H1 (cell line): ENCODE measurements around the gene RNPS1.
"Not testable (repeated sequence)": the region's sequence is repeated elsewhere in the genome, so short reads cannot be mapped to it uniquely, and the experiment has no call there.

Experiments used
- BACH1 ChIP-seq: IDR thresholded peaks from 2 replicates; pipeline ENCODE4 v1.6.1; 2012; ENCODE audit warnings: low read length, improper control_type of control experiment
- CHD2 ChIP-seq: IDR thresholded peaks from 2 replicates; pipeline ENCODE4 v1.6.1; 2012; ENCODE audit warnings: low read length, improper control_type of control experiment
- CTCF ChIP-seq, 3 experiments: IDR thresholded peaks; 1 replicate in 2 of 3; 2 replicates in 1 of 3; pipeline versions ENCODE4 v1.5.1 to v1.6.1; 2011; ENCODE audit warnings: low read length in 3 of 3, mild to moderate bottlenecking in 3 of 3, inconsistent platforms in 2 of 3, low read depth in 1 of 3, moderate library complexity in 1 of 3; ENCODE audit not compliant: insufficient read depth in 1 of 3; ENCODE audit errors: control extremely low read depth in 1 of 3
- EGR1 ChIP-seq: IDR thresholded peaks from 2 replicates; pipeline ENCODE4 v1.6.1; 2011; ENCODE audit warnings: low read depth, low read length, borderline replicate concordance
- EP300 ChIP-seq, 2 experiments: IDR thresholded peaks; 1 replicate in 1 of 2; 2 replicates in 1 of 2; pipeline ENCODE4 v1.6.1; 2011 to 2012; ENCODE audit warnings: low read depth in 2 of 2, low read length in 2 of 2, mild to moderate bottlenecking in 2 of 2, borderline replicate concordance in 1 of 2, inconsistent platforms in 1 of 2, moderate library complexity in 1 of 2
- EZH2 ChIP-seq: fragments of 200-600 bp; sonication (generic); IDR thresholded peaks from 2 replicates; pipeline ENCODE4 v1.7.1; 2012; ENCODE audit warnings: low read depth, mild to moderate bottlenecking, moderate library complexity, low read length, inconsistent platforms; ENCODE audit not compliant: severe bottlenecking
- JUN ChIP-seq: IDR thresholded peaks from 2 replicates; pipeline ENCODE4 v1.6.1; 2011; ENCODE audit warnings: low read depth, mild to moderate bottlenecking, improper control_type of control experiment, low read length
- NRF1 ChIP-seq: IDR thresholded peaks from 2 replicates; pipeline ENCODE4 v1.6.1; 2011; ENCODE audit warnings: mild to moderate bottlenecking, low read depth, low read length, improper control_type of control experiment
- PHF8 ChIP-seq: fragments of 200-600 bp; sonication (generic); conservative IDR thresholded peaks from 2 replicates; pipeline ENCODE4 v1.7.1; 2012; ENCODE audit warnings: low read depth, mild to moderate bottlenecking, inconsistent platforms, low read length, moderate library complexity
- POLR2A ChIP-seq, 2 experiments: IDR thresholded peaks; 1 replicate in 1 of 2; 2 replicates in 1 of 2; pipeline ENCODE4 v1.6.1; 2011; ENCODE audit warnings: low read depth in 2 of 2, low read length in 2 of 2, mild to moderate bottlenecking in 2 of 2; ENCODE audit errors: control extremely low read depth in 1 of 2
- TBP ChIP-seq: IDR thresholded peaks from 2 replicates; pipeline ENCODE4 v1.6.1; 2011; ENCODE audit warnings: low read depth, low read length, improper control_type of control experiment
- TF ChIP-seq, protein P1 (sequence below): IDR thresholded peaks from 2 replicates; pipeline ENCODE4 v1.6.1; 2011; ENCODE audit warnings: low read length, improper control_type of control experiment
- TF ChIP-seq, protein P2 (sequence below): IDR thresholded peaks from 2 replicates; pipeline ENCODE4 v1.6.1; 2012; ENCODE audit warnings: inconsistent platforms

- TF ChIP-seq CTCF (IDR thresholded peaks at IDR 0.05; ENCODE audit: control extremely low read depth in 1 of 3, insufficient read depth in 1 of 3, low read depth in 1 of 3, low read length in 3 of 3); CHD2; BACH1; NRF1; EGR1; JUN; PHF8; POLR2A (IDR thresholded peaks at IDR 0.05; ENCODE audit: control extremely low read depth in 1 of 2, low read depth in 2 of 2, low read length in 2 of 2); TBP; EP300 (IDR thresholded peaks at IDR 0.05; ENCODE audit: borderline replicate concordance in 1 of 2, low read depth in 2 of 2, low read length in 2 of 2); EZH2: not testable (repeated sequence)
- TF ChIP-seq, protein P1, sequence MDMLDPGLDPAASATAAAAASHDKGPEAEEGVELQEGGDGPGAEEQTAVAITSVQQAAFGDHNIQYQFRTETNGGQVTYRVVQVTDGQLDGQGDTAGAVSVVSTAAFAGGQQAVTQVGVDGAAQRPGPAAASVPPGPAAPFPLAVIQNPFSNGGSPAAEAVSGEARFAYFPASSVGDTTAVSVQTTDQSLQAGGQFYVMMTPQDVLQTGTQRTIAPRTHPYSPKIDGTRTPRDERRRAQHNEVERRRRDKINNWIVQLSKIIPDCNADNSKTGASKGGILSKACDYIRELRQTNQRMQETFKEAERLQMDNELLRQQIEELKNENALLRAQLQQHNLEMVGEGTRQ: not testable (repeated sequence)
- TF ChIP-seq, protein P2, sequence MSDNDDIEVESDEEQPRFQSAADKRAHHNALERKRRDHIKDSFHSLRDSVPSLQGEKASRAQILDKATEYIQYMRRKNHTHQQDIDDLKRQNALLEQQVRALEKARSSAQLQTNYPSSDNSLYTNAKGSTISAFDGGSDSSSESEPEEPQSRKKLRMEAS: not testable (repeated sequence)
Observed at GRCh38 chr16:2266887-2267286, 1.0 kb downstream of the RNPS1 start.
